ENCODE measurements around the gene GGT7.

DNA sequence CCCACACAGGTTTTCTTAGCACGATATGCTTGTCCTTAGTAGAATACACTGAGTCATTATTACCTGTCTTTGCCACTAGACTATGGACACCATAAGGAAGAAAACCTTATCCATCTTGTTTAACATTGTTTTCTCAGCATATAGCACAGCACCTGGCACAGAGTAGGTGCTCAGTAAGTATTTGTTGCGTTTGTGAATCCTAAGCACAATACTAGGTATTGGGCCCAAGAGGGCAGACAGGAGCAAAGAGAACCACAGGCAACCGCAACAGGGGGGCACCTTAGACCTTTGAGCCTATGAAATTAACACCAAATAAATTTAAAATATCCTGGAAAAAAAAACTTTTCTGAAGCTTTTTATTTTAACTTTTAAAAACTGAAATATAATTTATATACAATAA is 43.5 kb downstream of the GGT7 start:
- TF ChIP-seq, protein P1, sequence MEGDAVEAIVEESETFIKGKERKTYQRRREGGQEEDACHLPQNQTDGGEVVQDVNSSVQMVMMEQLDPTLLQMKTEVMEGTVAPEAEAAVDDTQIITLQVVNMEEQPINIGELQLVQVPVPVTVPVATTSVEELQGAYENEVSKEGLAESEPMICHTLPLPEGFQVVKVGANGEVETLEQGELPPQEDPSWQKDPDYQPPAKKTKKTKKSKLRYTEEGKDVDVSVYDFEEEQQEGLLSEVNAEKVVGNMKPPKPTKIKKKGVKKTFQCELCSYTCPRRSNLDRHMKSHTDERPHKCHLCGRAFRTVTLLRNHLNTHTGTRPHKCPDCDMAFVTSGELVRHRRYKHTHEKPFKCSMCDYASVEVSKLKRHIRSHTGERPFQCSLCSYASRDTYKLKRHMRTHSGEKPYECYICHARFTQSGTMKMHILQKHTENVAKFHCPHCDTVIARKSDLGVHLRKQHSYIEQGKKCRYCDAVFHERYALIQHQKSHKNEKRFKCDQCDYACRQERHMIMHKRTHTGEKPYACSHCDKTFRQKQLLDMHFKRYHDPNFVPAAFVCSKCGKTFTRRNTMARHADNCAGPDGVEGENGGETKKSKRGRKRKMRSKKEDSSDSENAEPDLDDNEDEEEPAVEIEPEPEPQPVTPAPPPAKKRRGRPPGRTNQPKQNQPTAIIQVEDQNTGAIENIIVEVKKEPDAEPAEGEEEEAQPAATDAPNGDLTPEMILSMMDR (conservative IDR thresholded peaks at IDR 0.05; ENCODE audit: low read depth, low read length) = 0 out of 2 replicates have a peak, but pooled peaks have one; percentile 11
- no peak for TF ChIP-seq EZH2 (IDR thresholded peaks at IDR 0.05; ENCODE audit: low read length, unreplicated experiment)

Data from PC-3 (cell line).